ENCODE data around the gene MRM2.

DNA sequence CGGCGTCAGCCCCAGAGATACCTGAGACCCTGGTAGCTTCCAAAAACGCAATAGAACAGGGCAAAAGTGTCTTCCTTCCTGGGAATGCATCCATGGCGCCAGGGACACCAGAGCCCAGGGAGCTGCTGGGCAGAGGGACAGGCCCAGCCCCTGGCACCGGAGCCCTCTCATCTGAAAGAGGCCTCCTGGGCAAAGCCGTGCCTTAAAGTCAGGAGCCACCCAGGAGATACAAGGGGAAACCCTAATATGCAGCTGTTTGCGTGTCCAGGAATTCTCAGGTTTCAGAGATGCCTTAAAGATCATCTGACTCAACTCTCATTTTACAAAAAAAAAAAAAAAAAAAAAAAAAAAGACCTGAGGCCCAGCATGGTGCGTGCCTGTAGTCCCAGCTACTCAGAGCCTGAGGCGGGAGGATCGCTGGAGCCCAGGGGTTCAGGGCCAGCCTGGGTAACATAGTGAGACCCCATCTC, 28.0 kb upstream of the MRM2 start:
- TF ChIP-seq, protein P1, sequence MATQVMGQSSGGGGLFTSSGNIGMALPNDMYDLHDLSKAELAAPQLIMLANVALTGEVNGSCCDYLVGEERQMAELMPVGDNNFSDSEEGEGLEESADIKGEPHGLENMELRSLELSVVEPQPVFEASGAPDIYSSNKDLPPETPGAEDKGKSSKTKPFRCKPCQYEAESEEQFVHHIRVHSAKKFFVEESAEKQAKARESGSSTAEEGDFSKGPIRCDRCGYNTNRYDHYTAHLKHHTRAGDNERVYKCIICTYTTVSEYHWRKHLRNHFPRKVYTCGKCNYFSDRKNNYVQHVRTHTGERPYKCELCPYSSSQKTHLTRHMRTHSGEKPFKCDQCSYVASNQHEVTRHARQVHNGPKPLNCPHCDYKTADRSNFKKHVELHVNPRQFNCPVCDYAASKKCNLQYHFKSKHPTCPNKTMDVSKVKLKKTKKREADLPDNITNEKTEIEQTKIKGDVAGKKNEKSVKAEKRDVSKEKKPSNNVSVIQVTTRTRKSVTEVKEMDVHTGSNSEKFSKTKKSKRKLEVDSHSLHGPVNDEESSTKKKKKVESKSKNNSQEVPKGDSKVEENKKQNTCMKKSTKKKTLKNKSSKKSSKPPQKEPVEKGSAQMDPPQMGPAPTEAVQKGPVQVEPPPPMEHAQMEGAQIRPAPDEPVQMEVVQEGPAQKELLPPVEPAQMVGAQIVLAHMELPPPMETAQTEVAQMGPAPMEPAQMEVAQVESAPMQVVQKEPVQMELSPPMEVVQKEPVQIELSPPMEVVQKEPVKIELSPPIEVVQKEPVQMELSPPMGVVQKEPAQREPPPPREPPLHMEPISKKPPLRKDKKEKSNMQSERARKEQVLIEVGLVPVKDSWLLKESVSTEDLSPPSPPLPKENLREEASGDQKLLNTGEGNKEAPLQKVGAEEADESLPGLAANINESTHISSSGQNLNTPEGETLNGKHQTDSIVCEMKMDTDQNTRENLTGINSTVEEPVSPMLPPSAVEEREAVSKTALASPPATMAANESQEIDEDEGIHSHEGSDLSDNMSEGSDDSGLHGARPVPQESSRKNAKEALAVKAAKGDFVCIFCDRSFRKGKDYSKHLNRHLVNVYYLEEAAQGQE (IDR thresholded peaks at IDR 0.05; ENCODE audit: insufficient read depth in 1 of 2, low read depth in 2 of 2, low read length in 2 of 2): no peak
- no peak for TF ChIP-seq TAF1 (IDR thresholded peaks at IDR 0.05; ENCODE audit: borderline replicate concordance, insufficient read depth, low read length)
- TF ChIP-seq SIN3A (IDR thresholded peaks at IDR 0.05; ENCODE audit: borderline replicate concordance, insufficient read depth, low read length): no peak
- TF ChIP-seq POLR2AphosphoS5 (IDR thresholded peaks at IDR 0.05; ENCODE audit: low read depth, low read length): no peak
- no peak for TF ChIP-seq FOXP2 (optimal IDR thresholded peaks at IDR 0.05; ENCODE audit: borderline replicate concordance, extremely low read depth, extremely low read length, insufficient read depth)

All from PFSK-1 (cell line).